ENCODE measurements around the gene LGALS3.

The LGALS3 gene

DNA sequence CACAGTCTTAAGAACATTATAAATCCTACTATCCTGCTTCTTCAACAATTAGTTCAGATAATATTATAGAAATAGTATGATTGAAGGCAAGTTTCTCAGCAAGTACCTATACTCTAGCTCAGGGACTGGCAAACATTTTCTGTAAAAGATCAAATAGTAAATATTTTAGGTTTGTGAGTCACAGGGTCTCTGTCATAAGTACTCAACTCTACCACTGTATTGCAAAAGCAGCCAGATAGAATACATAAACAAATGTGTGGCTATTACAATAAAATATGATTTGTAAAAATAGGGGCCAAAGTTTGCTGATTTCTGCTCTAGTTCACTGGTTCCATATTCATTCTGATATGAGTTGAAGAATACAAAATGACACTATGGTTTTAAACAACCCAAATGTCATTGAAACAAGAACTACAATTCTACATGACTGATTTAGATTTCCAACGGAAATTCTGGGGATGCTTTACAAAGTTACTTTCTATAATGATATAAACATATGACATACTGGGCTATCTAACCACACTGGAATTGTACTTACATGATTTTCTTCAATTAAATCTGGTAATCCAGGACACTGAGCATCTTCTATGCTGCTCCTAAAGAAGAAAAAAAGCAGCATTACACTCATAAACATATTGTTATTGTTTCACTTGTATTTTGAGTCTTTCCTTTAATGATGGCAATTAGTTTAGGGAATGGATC, 23.2 kb downstream of the LGALS3 start:
- Histone ChIP-seq H3K27ac (ENCODE audit: poor library complexity, severe bottlenecking) (no peak overlapping the region), H3K36me3 (ENCODE audit: low read depth) (peaks cover 96% of the 10 kb centered on the region)
- TF ChIP-seq CTCF (IDR thresholded peaks at IDR 0.05; ENCODE audit: poor library complexity, severe bottlenecking): no peak

GRCh38 chr14:55153951-55154350, 24.9 kb downstream of the LGALS3 start:
- no peak for DNase-seq (ENCODE audit: low spot score)
- no peak for ATAC-seq (ENCODE audit: low read depth)
- H3K27me3 ChIP-seq (ENCODE audit: insufficient read depth, poor library complexity, severe bottlenecking): no peaks in the 10 kb centered on the region
- no peak for TF ChIP-seq CTCF (IDR thresholded peaks at IDR 0.05; ENCODE audit: poor library complexity, severe bottlenecking)
- H3K27ac ChIP-seq (ENCODE audit: poor library complexity, severe bottlenecking): no peak overlapping the region
- H3K36me3 ChIP-seq (ENCODE audit: low read depth): peaks cover 96% of the 10 kb centered on the region
- H3K4me1 ChIP-seq (ENCODE audit: insufficient read depth, poor library complexity, severe bottlenecking): no peaks in the 10 kb centered on the region
- H3K9me3 ChIP-seq (ENCODE audit: severe bottlenecking): no peaks in the 10 kb centered on the region
- no peak overlapping the region for H3K4me3 ChIP-seq (ENCODE audit: severe bottlenecking)

More for the DNA sequence above, 23.2 kb downstream of the LGALS3 start:
- no peak for DNase-seq (ENCODE audit: low spot score)
- no peaks in the 10 kb centered on the region for H3K4me1 ChIP-seq (ENCODE audit: insufficient read depth, poor library complexity, severe bottlenecking)
- H3K4me3 ChIP-seq (ENCODE audit: severe bottlenecking): no peak overlapping the region
- no peak for ATAC-seq (ENCODE audit: low read depth)
- H3K27me3 ChIP-seq (ENCODE audit: insufficient read depth, poor library complexity, severe bottlenecking): no peaks in the 10 kb centered on the region
- no peaks in the 10 kb centered on the region for H3K9me3 ChIP-seq (ENCODE audit: severe bottlenecking)

- Histone ChIP-seq H3K27me3 (ENCODE audit: insufficient read depth, poor library complexity, severe bottlenecking) (no peaks in the 10 kb centered on the region), H3K4me1 (ENCODE audit: insufficient read depth, poor library complexity, severe bottlenecking) (no peaks in the 10 kb centered on the region), H3K27ac (ENCODE audit: poor library complexity, severe bottlenecking) (no peak overlapping the region), H3K9me3 (ENCODE audit: severe bottlenecking) (no peaks in the 10 kb centered on the region), H3K36me3 (ENCODE audit: low read depth) (peaks cover 93% of the 10 kb centered on the region), H3K4me3 (ENCODE audit: severe bottlenecking) (no peak overlapping the region)
- DNase-seq (ENCODE audit: low spot score): no peak
- TF ChIP-seq CTCF (IDR thresholded peaks at IDR 0.05; ENCODE audit: poor library complexity, severe bottlenecking): no peak
- ATAC-seq (ENCODE audit: low read depth): no peak
These were observed 28.0 kb downstream of the LGALS3 start for GRCh38 chr14:55157080-55157479.

DNA sequence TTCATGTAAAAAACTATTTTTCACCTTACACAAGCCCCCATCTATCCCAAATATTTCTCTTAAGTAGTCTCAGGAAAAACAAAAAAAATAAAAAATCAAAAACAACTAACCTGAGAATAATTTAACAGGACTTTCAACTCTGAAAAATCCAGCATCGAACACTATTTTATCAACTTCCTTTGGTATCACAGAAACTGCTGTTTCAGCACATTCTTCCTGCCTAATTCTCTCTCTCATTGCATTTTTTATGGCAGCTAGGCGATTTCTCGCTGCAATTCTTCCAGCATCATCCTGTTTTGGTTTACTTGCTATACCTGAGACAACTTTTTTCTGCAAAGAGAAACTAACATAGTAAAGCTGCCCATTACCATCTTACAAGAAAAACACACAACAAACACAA, 29.4 kb downstream of the LGALS3 start:
- no peak for TF ChIP-seq CTCF (IDR thresholded peaks at IDR 0.05; ENCODE audit: poor library complexity, severe bottlenecking)
- Histone ChIP-seq H3K27ac (ENCODE audit: poor library complexity, severe bottlenecking) (no peak overlapping the region), H3K36me3 (ENCODE audit: low read depth) (peaks cover 91% of the 10 kb centered on the region), H3K27me3 (ENCODE audit: insufficient read depth, poor library complexity, severe bottlenecking) (no peaks in the 10 kb centered on the region), H3K9me3 (ENCODE audit: severe bottlenecking) (no peaks in the 10 kb centered on the region), H3K4me1 (ENCODE audit: insufficient read depth, poor library complexity, severe bottlenecking) (no peaks in the 10 kb centered on the region), H3K4me3 (ENCODE audit: severe bottlenecking) (no peak overlapping the region)
- ATAC-seq (ENCODE audit: low read depth) (no peak), DNase-seq (ENCODE audit: low spot score) (no peak)

DNA sequence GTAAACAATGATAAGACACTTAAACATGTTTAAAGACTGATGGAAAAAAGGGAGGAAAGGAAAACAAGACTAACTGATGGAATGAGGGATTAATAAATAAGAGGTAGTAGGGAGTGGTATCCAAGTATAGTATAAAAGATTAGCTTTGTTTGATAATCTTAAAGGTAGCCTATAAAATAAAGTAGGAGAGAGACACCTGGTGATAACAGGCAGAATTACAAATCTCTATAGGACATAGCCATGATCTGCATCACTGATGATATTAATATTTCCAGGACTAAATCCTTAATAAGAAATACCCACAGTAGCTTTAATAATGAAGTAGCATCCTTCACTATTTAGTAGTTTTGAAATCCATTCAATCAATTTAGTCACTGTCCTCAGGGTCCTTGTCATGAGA, 31.9 kb downstream of the LGALS3 start:
- peak; percentile 86 for TF ChIP-seq CTCF (IDR thresholded peaks at IDR 0.05; ENCODE audit: poor library complexity, severe bottlenecking)
- ATAC-seq (ENCODE audit: low read depth): peak; percentile 72
- peaks cover 91% of the 10 kb centered on the region for H3K36me3 ChIP-seq (ENCODE audit: low read depth)
- DNase-seq (ENCODE audit: low spot score): no peak
- H3K27me3 ChIP-seq (ENCODE audit: insufficient read depth, poor library complexity, severe bottlenecking): no peaks in the 10 kb centered on the region
- H3K4me3 ChIP-seq (ENCODE audit: severe bottlenecking): no peak overlapping the region
- H3K27ac ChIP-seq (ENCODE audit: poor library complexity, severe bottlenecking): no peak overlapping the region
- H3K4me1 ChIP-seq (ENCODE audit: insufficient read depth, poor library complexity, severe bottlenecking): no peaks in the 10 kb centered on the region
- H3K9me3 ChIP-seq (ENCODE audit: severe bottlenecking): no peaks in the 10 kb centered on the region
